ENCODE measurements around the gene PURB. TPM values are rescaled to one million over a fixed set of nuclear protein-coding genes. Genes with fewer than 3 reads are reported as not detected.

The PURB gene
- total RNA-seq, 1 experiment from 2014 or later, result 8.9 TPM

- intact Hi-C loops (cut with micrococcal nuclease), result no loop called here
- H3F3A ChIP-seq (ENCODE audit: low read length, unreplicated experiment), result no peaks in the 10 kb centered on the region
- no peaks in the 10 kb centered on the region for H3K79me2 ChIP-seq (ENCODE audit: low read length)
- no peaks in the 10 kb centered on the region for H3K36me3 ChIP-seq (ENCODE audit: low read depth, low read length)
- H3K4me3 ChIP-seq (ENCODE audit: low read length), result no peak overlapping the region
- ChIA-PET POLR2A (ENCODE audit: unreplicated experiment) (no interaction called here), CTCF (no interaction called here)
- DNase-seq, result no peak
- no peaks in the 10 kb centered on the region for H3K27me3 ChIP-seq (ENCODE audit: low read length)
- no peaks in the 10 kb centered on the region for H3K4me1 ChIP-seq (ENCODE audit: insufficient read depth, low read length)
- H3K27ac ChIP-seq (ENCODE audit: low read length), result no peak overlapping the region
- no TSS peak for BruUV-seq (replicated peaks)
- H3K9ac ChIP-seq (ENCODE audit: low read length), result no peak overlapping the region
- no peak for TF ChIP-seq EZH2phosphoT487 (IDR thresholded peaks at IDR 0.05; ENCODE audit: borderline replicate concordance, low read length)
- TF ChIP-seq, protein P1, sequence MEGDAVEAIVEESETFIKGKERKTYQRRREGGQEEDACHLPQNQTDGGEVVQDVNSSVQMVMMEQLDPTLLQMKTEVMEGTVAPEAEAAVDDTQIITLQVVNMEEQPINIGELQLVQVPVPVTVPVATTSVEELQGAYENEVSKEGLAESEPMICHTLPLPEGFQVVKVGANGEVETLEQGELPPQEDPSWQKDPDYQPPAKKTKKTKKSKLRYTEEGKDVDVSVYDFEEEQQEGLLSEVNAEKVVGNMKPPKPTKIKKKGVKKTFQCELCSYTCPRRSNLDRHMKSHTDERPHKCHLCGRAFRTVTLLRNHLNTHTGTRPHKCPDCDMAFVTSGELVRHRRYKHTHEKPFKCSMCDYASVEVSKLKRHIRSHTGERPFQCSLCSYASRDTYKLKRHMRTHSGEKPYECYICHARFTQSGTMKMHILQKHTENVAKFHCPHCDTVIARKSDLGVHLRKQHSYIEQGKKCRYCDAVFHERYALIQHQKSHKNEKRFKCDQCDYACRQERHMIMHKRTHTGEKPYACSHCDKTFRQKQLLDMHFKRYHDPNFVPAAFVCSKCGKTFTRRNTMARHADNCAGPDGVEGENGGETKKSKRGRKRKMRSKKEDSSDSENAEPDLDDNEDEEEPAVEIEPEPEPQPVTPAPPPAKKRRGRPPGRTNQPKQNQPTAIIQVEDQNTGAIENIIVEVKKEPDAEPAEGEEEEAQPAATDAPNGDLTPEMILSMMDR (conservative IDR thresholded peaks at IDR 0.05; ENCODE audit: low read depth, low read length), result no peak
- TF ChIP-seq EZH2 (IDR thresholded peaks at IDR 0.05; ENCODE audit: low read length, unreplicated experiment), result no peak
- no peak for ATAC-seq
- no peaks in the 10 kb centered on the region for H3K9me2 ChIP-seq (replicated peaks; ENCODE audit: low read length)
- H2AFZ ChIP-seq (ENCODE audit: low read length), result no peak overlapping the region
- no peaks in the 10 kb centered on the region for H3K9me3 ChIP-seq (ENCODE audit: low read length)
- H4K20me1 ChIP-seq (ENCODE audit: low read length), result no peaks in the 10 kb centered on the region
- H3K4me2 ChIP-seq (ENCODE audit: low read length), result no peak overlapping the region
Observed at GRCh38 chr7:44899443-44899842, 14.1 kb upstream of the PURB start.

DNA sequence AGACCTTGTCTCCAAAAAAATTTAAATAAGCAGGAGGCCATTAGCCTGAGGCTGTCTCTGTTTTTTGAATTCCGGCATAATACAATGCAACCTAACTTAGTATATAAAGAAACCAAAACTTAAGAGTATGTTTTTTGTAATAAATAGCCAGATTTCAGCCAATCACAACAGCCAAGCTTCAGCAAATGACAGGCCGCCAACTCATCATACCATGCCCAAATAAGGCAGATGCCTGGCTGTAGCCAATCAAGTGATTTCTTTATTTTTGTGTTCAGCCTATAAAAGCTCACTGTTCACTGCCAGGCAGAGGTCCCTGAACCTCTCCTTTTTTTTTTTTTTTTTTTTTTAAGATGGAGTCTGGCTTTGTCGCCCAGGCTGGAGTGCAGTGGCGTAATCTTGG, 12.7 kb upstream of the PURB start:
- no peak for DNase-seq
- POLR2A ChIA-PET (ENCODE audit: unreplicated experiment), result interaction anchor here (0.6 kb wide), 1 partner anchor 68 kb away, joined by 3 read pairs; no protein-coding TSS in a partner anchor
- no peak for ATAC-seq
- Histone ChIP-seq H3K27ac (ENCODE audit: low read length) (no peak overlapping the region), H3K4me2 (ENCODE audit: low read length) (no peak overlapping the region), H3K9ac (ENCODE audit: low read length) (no peak overlapping the region), H3K79me2 (ENCODE audit: low read length) (no peaks in the 10 kb centered on the region), H3F3A (ENCODE audit: low read length, unreplicated experiment) (no peaks in the 10 kb centered on the region), H3K4me1 (ENCODE audit: insufficient read depth, low read length) (no peaks in the 10 kb centered on the region), H4K20me1 (ENCODE audit: low read length) (no peaks in the 10 kb centered on the region), H2AFZ (ENCODE audit: low read length) (no peak overlapping the region), H3K9me2 (replicated peaks; ENCODE audit: low read length) (no peaks in the 10 kb centered on the region), H3K9me3 (ENCODE audit: low read length) (no peaks in the 10 kb centered on the region), H3K27me3 (ENCODE audit: low read length) (no peaks in the 10 kb centered on the region), H3K4me3 (ENCODE audit: low read length) (no peak overlapping the region), H3K36me3 (ENCODE audit: low read depth, low read length) (no peaks in the 10 kb centered on the region)
- TF ChIP-seq EZH2phosphoT487 (IDR thresholded peaks at IDR 0.05; ENCODE audit: borderline replicate concordance, low read length), result no peak
- no peak for TF ChIP-seq EZH2 (IDR thresholded peaks at IDR 0.05; ENCODE audit: low read length, unreplicated experiment)
- TF ChIP-seq, protein P1 (conservative IDR thresholded peaks at IDR 0.05; ENCODE audit: low read depth, low read length), result no peak
- BruUV-seq (replicated peaks), result no TSS peak
- CTCF ChIA-PET, result no interaction called here
- intact Hi-C loops (cut with micrococcal nuclease), result no loop called here

DNA sequence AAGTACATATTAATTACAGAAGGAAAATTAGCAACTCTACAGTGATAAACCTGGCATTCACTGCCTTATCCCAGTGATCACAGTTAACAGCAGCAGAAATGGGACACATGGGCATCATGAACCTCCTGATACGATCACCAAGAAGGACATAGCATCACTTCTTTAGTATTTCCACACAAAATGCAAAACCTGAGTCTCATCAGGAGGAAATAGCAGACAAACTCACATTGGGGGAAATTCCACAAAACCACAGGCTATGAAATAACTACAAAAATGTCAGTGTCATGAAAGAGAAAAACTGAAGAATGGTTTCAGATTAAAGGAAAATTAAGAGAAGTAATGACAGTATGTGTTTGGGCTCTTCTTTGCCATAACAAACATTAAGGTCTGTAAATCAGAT, 12.0 kb upstream of the PURB start:
- TF ChIP-seq EZH2phosphoT487 (IDR thresholded peaks at IDR 0.05; ENCODE audit: borderline replicate concordance, low read length) (no peak), EZH2 (IDR thresholded peaks at IDR 0.05; ENCODE audit: low read length, unreplicated experiment) (no peak)
- TF ChIP-seq, protein P1 (conservative IDR thresholded peaks at IDR 0.05; ENCODE audit: low read depth, low read length), result no peak
- no TSS peak for BruUV-seq (replicated peaks)
- intact Hi-C loops (cut with micrococcal nuclease), result no loop called here
- H3K9me2 ChIP-seq (replicated peaks; ENCODE audit: low read length), result no peaks in the 10 kb centered on the region
- no peak overlapping the region for H3K4me2 ChIP-seq (ENCODE audit: low read length)
- no peak for ATAC-seq
- no peak overlapping the region for H3K9ac ChIP-seq (ENCODE audit: low read length)
- CTCF ChIA-PET, result no interaction called here
- DNase-seq, result no peak
- H4K20me1 ChIP-seq (ENCODE audit: low read length), result no peaks in the 10 kb centered on the region
- no peaks in the 10 kb centered on the region for H3K27me3 ChIP-seq (ENCODE audit: low read length)
- H2AFZ ChIP-seq (ENCODE audit: low read length), result no peak overlapping the region
- no peaks in the 10 kb centered on the region for H3K4me1 ChIP-seq (ENCODE audit: insufficient read depth, low read length)
- H3K79me2 ChIP-seq (ENCODE audit: low read length), result no peaks in the 10 kb centered on the region
- POLR2A ChIA-PET (ENCODE audit: unreplicated experiment), result no interaction called here
- no peaks in the 10 kb centered on the region for H3F3A ChIP-seq (ENCODE audit: low read length, unreplicated experiment)
- no peak overlapping the region for H3K27ac ChIP-seq (ENCODE audit: low read length)
- H3K36me3 ChIP-seq (ENCODE audit: low read depth, low read length), result no peaks in the 10 kb centered on the region
- no peaks in the 10 kb centered on the region for H3K9me3 ChIP-seq (ENCODE audit: low read length)
- H3K4me3 ChIP-seq (ENCODE audit: low read length), result no peak overlapping the region

Data from PC-3 (cell line).